Measurements from ENCODE around the gene ACAD11.

DNA sequence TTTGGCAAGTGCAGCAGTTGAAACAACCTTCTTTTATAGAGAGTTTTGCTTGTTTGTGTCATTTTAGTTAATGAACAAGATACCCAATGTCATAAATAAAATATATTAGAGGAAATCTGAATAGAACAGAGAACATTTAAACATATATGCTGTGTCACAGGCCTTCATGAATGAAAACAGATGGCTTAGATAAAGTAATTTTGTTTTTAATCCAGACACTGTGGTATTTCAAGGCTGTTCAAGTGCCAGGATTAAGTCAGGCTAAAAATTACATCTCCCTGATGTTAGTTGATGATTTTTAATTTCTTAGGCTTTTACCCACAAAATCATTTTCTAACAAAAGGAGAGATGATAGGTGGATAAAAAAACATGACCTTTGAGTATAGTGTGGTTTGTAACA, 67.4 kb downstream of the ACAD11 start:
- TF ChIP-seq, protein P1, sequence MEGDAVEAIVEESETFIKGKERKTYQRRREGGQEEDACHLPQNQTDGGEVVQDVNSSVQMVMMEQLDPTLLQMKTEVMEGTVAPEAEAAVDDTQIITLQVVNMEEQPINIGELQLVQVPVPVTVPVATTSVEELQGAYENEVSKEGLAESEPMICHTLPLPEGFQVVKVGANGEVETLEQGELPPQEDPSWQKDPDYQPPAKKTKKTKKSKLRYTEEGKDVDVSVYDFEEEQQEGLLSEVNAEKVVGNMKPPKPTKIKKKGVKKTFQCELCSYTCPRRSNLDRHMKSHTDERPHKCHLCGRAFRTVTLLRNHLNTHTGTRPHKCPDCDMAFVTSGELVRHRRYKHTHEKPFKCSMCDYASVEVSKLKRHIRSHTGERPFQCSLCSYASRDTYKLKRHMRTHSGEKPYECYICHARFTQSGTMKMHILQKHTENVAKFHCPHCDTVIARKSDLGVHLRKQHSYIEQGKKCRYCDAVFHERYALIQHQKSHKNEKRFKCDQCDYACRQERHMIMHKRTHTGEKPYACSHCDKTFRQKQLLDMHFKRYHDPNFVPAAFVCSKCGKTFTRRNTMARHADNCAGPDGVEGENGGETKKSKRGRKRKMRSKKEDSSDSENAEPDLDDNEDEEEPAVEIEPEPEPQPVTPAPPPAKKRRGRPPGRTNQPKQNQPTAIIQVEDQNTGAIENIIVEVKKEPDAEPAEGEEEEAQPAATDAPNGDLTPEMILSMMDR (IDR thresholded peaks at IDR 0.05): no peak
- TF ChIP-seq, protein P2, sequence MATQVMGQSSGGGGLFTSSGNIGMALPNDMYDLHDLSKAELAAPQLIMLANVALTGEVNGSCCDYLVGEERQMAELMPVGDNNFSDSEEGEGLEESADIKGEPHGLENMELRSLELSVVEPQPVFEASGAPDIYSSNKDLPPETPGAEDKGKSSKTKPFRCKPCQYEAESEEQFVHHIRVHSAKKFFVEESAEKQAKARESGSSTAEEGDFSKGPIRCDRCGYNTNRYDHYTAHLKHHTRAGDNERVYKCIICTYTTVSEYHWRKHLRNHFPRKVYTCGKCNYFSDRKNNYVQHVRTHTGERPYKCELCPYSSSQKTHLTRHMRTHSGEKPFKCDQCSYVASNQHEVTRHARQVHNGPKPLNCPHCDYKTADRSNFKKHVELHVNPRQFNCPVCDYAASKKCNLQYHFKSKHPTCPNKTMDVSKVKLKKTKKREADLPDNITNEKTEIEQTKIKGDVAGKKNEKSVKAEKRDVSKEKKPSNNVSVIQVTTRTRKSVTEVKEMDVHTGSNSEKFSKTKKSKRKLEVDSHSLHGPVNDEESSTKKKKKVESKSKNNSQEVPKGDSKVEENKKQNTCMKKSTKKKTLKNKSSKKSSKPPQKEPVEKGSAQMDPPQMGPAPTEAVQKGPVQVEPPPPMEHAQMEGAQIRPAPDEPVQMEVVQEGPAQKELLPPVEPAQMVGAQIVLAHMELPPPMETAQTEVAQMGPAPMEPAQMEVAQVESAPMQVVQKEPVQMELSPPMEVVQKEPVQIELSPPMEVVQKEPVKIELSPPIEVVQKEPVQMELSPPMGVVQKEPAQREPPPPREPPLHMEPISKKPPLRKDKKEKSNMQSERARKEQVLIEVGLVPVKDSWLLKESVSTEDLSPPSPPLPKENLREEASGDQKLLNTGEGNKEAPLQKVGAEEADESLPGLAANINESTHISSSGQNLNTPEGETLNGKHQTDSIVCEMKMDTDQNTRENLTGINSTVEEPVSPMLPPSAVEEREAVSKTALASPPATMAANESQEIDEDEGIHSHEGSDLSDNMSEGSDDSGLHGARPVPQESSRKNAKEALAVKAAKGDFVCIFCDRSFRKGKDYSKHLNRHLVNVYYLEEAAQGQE (IDR thresholded peaks at IDR 0.05; ENCODE audit: insufficient read depth in 1 of 2, low read depth in 2 of 2, low read length in 1 of 2): no peak
- no peak for TF ChIP-seq POLR2AphosphoS5 (IDR thresholded peaks at IDR 0.05; ENCODE audit: low read depth, low read length)
